RWPE2 (cell line): ENCODE measurements around the gene DNAJC11.

Source experiments
- ATAC-seq: fragments of 200-7000 bp; cut with Tn5 transposase; 3 replicates; pipeline ENCODE4 v1.9.1; 2021; ENCODE audit warnings: low read depth
- DNase-seq: peaks from one replicate; pipeline ENCODE4 v3.0.0-alpha.2; 2020; ENCODE audit warnings: low spot score
- H3K27ac ChIP-seq: fragments of 450-650 bp; 2 replicates; pipeline ENCODE4 v1.5.1; 2017; ENCODE audit warnings: mild to moderate bottlenecking; ENCODE audit not compliant: poor library complexity, severe bottlenecking
- H3K27me3 ChIP-seq: fragments of 250-450 bp; sonication (Bioruptor Pico); 2 replicates; pipeline ENCODE4 v1.5.1; 2021; ENCODE audit warnings: mild to moderate bottlenecking, moderate library complexity; ENCODE audit not compliant: insufficient read depth, poor library complexity, severe bottlenecking
- H3K36me3 ChIP-seq: fragments of 250-450 bp; sonication (Bioruptor Pico); 2 replicates; pipeline ENCODE4 v1.5.1; 2020; ENCODE audit warnings: low read depth, mild to moderate bottlenecking, moderate library complexity
- H3K4me1 ChIP-seq: fragments of 250-450 bp; sonication (Bioruptor Pico); 2 replicates; pipeline ENCODE4 v1.5.1; 2021; ENCODE audit warnings: mild to moderate bottlenecking, moderate library complexity; ENCODE audit not compliant: insufficient read depth, poor library complexity, severe bottlenecking
- H3K4me3 ChIP-seq: fragments of 250-450 bp; sonication (Bioruptor Pico); 2 replicates; pipeline ENCODE4 v1.5.1; 2021; ENCODE audit warnings: mild to moderate bottlenecking, moderate library complexity; ENCODE audit not compliant: severe bottlenecking
- H3K9me3 ChIP-seq: fragments of 250-450 bp; sonication (Bioruptor Pico); 2 replicates; pipeline ENCODE4 v1.5.1; 2021; ENCODE audit warnings: mild to moderate bottlenecking, moderate library complexity; ENCODE audit not compliant: severe bottlenecking
- CTCF ChIP-seq: fragments of 450-650 bp; IDR thresholded peaks from one replicate; pipeline ENCODE4 v1.5.1; 2017; ENCODE audit warnings: mild to moderate bottlenecking, moderate library complexity; ENCODE audit not compliant: poor library complexity, severe bottlenecking

DNAJC11 gene

GRCh38 chr1:6625584-6626149, 75.9 kb downstream of the DNAJC11 start:
- ATAC-seq (peak; percentile 4; the same call in 2 of the 3 replicates), DNase-seq (no peak)
- Histone ChIP-seq H3K27me3 (no peaks in the 10 kb centered on the region), H3K27ac (peak overlapping the region; percentile 52), H3K36me3 (peaks cover 71% of the 10 kb centered on the region), H3K4me1 (no peaks in the 10 kb centered on the region), H3K4me3 (peak overlapping the region; percentile 83), H3K9me3 (no peaks in the 10 kb centered on the region)
- no peak for TF ChIP-seq CTCF

GRCh38 chr1:6624710-6625583, 76.7 kb downstream of the DNAJC11 start, which contains the start of gene THAP3:
Gene THAP3 (plus strand): TSS chr1:6624868. CDS start chr1:6625219, 351 bp downstream.
- Histone ChIP-seq H3K9me3 (no peaks in the 10 kb centered on the region), H3K4me1 (no peaks in the 10 kb centered on the region), H3K27ac (peak within 1 kb of the TSS; percentile 52), H3K36me3 (peaks cover 74% of the 10 kb centered on the region), H3K4me3 (peak within 1 kb of the TSS; percentile 83), H3K27me3 (no peaks in the 10 kb centered on the region)
- TF ChIP-seq CTCF, result peak; percentile 19
- ATAC-seq (peak; percentile 85), DNase-seq (peak; percentile 89)

GRCh38 chr1:6623269-6623965, 78.2 kb downstream of the DNAJC11 start:
- Histone ChIP-seq H3K27ac (no peak overlapping the region), H3K27me3 (no peaks in the 10 kb centered on the region), H3K9me3 (no peaks in the 10 kb centered on the region), H3K4me1 (no peaks in the 10 kb centered on the region), H3K4me3 (no peak overlapping the region), H3K36me3 (peaks cover 67% of the 10 kb centered on the region)
- ATAC-seq (no peak), DNase-seq (no peak)
- TF ChIP-seq CTCF, result no peak

- ATAC-seq (no peak), DNase-seq (no peak)
- no peak for TF ChIP-seq CTCF
- no peaks in the 10 kb centered on the region for H3K9me3 ChIP-seq
- H3K4me3 ChIP-seq, result no peak overlapping the region
- no peak overlapping the region for H3K27ac ChIP-seq
- H3K36me3 ChIP-seq, result peaks cover 59% of the 10 kb centered on the region
- no peaks in the 10 kb centered on the region for H3K4me1 ChIP-seq
- H3K27me3 ChIP-seq, result no peaks in the 10 kb centered on the region
These were observed 79.0 kb downstream of the DNAJC11 start for GRCh38 chr1:6622396-6623152.
